Stimulated activated CD8-positive, alpha-beta memory T cell treated with anti-CD3 and anti-CD28 coated beads, Interleukin-7, amount 100 ng/mL, for 48 hours (primary cell): ENCODE measurements around the gene TMEM161A.
"Not testable (repeated sequence)": the region's sequence is repeated elsewhere in the genome, so short reads cannot be mapped to it uniquely, and the experiment has no call there.

Source experiments
- DNase-seq, 2 donors: peaks; one replicate each; pipeline ENCODE4 v3.0.0-alpha.2; 2020; ENCODE audit warnings: low read depth in 1 of 2; ENCODE audit errors: extremely low read depth in 1 of 2

The TMEM161A gene

DNA sequence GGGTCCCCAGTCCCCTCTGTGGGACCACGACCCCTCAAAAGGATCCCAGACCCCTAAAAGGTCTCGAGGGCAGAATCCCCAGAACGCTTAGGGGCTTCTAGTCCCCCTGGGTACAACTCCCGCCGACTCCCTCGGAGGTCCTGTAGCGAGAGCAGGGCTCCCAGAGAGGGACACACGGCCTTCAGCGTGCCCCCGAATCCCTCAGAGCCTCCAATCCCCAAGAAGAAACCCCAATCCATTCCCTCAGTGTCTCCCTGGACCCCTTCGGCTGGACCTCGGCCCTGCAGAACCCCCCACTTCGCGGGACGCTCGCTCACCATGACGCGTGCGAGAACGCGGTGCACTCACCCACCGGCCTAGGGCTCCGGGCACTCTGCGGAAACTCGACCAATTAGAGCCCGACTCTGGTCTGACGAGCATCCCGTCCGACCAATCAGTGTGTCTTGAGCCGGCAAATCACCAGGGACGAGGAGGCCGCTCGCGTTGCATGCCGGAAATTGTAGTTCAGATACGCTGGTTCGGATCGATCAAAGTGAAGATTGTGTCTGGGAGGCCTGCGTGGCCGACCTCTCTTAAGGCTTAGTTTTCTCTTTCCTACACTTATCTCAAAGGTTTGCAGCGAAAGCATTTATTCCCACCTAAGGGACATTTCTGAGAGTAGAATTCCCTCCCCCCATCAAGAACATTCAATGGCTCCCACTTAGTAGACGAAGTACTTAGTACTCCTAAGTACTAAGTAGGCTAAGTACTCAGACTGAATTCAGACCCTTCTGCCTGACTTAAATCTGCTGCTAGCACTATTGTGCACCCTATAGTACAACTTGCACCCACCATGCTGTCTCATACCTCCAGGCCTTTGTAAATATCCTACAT lies at the start of gene TMEM161A:
TMEM161A (minus strand) TSS at position 370 of the 873 bp plus-strand sequence; CDS start at position 320, 50 bp downstream.
- peak; percentile 93 to 96 for DNase-seq

DNA sequence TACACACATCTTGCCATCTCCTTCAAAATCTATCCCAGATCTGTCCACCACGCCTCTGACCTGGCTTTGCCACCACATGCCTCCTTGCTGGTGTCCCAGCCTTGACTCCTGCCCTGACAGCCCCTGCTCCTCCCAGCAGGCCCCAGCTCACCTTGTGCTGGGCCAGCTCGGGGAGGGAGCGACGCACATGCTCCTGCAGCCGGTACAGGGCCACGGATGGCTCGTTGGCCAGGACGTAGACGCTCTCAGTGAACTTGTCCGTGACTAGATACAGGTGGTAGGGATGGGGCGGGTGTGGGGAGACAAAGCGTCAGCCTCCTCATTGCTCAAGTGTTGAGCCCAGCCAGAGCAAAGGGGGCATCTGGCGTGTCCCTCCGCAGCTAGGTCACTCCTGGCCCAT lies 48.5 kb upstream of the TMEM161A start:
- DNase-seq, result no peak

GRCh38 chr19:19185853-19186740 lies 47.8 kb upstream of the TMEM161A start:
- DNase-seq, result peak in 1 of 2 donors; percentile 46

- no peak for DNase-seq
Observed at GRCh38 chr19:19181488-19181998, 43.3 kb upstream of the TMEM161A start.

DNA sequence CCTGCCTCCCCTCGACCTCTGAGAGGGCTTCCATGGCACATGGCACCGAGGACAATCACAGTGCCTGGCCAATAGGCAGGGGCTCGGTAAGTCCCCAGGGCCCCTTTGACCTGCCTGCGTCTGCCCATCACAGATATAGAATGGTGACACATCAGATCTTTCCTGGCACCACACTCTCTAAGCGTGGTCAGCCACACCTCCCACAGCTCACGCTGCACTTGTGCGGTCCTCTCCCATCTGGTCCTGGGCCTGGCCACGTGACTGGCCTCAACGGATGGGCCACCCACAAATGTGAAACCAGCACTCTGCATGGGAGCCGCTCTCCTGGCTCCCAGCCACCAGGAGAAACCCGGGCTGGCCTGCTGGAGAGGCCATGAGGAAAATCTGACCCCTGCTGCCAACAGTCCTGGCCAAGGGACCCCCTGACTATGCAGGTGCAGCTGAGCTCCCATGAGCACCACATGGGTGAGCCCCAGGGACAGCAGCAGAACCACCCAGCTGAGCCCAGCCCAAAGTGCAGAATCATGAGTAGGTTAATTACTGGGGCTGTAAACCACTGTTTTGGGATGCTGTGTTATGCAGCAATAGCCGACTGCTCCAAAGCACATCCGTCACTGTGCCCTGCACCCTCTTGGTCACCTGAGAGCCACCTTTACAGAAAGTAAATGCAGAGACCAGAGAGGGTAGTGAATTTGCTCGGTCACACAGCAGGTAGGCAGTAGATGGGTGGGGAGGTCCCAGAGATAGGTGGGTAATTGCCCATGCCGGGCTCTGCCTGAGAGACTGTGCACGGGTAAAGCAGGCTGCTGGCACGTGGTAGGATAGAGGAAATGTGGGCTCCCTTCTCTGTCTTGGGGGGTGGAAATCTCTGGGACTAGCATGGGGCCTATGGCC lies 41.5 kb upstream of the TMEM161A start:
- no peak for DNase-seq

GRCh38 chr19:19176950-19177349 lies 38.7 kb upstream of the TMEM161A start:
- DNase-seq, result no peak

GRCh38 chr19:19173243-19173642 lies 35.0 kb upstream of the TMEM161A start:
- DNase-seq, result not testable (repeated sequence)

DNA sequence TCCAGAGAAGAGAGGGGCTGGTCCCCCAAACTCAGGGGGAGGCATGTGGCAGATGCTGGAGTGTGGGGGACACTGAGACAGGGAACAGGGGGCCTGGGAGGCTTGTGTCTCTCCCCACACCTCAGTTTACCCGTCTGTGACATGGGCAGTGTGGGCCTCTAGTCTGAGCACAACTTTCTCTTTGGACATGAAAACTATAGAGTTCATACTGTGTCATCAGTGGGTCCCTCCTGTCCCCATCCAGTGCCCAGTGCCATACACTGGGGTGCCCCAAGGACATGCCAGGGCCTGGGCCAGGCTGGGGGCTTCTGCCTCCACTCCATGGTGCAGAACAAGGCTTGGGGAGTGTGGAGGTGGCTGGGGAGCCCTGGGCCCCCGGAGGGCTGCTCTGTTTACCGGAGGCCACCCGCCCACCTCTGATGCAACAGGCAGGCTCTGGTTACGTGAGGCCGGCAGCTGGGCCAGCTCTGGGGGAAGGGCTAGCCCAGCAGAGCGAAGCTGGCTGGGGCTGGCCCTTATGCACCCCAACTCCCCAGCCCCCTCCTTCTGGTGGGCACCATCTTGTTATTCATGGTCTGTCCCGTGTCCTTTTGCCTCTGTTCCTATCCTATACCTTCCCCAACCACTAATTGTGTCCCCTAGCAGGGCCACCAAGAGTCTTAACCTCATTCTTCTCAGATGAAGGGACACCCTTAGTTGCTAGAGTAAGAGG lies 33.7 kb upstream of the TMEM161A start:
- no peak for DNase-seq

GRCh38 chr19:19170873-19171672 lies 32.8 kb upstream of the TMEM161A start:
- DNase-seq, result no peak

DNA sequence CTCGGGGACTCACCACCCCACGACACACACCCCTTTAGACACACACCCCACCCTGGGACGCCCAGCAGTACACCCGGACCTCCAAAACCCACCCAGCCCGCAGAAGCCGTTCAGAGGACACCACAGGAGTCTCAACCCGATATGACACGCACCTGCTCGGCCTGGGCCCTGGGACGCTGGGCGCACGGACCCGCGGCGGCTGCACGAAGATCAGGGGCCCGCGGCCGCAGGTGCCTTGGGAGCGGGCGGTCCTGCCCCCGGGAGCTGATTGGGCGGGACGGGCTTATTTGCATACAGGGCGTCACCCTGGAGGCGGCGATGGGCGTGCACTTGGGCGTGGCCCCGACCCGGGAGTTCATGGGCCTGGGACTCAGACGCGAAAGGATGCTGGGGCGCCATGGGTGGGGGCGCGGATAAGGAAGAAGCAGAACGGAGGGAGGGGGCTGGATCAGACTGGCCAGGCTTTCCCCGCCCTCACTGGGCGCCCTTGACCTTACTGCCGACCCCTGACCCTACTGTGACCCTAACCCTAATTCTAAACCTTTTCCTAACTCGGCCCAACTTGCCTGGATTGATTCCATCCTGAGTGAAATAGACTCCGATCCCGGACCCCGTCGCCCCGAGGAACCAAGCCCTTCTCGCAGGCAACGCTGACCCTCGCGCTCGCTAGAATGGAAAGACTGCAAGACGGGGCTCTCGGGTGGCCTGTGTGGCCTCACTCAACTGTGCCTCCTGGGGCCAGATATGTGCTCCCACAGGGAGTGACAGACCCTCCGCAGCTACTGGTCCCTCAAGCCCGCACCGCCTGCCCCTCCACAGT lies 32.0 kb upstream of the TMEM161A start, which contains the start of gene MEF2B:
MEF2B (minus strand) TSS at position 211 of the 820 bp plus-strand sequence. CDS start 19,528 bp downstream, outside the sequence.
- DNase-seq, result peak; percentile 63 to 75

- no peak for DNase-seq
Observed at GRCh38 chr19:19169236-19170052, 31.2 kb upstream of the TMEM161A start.

DNA sequence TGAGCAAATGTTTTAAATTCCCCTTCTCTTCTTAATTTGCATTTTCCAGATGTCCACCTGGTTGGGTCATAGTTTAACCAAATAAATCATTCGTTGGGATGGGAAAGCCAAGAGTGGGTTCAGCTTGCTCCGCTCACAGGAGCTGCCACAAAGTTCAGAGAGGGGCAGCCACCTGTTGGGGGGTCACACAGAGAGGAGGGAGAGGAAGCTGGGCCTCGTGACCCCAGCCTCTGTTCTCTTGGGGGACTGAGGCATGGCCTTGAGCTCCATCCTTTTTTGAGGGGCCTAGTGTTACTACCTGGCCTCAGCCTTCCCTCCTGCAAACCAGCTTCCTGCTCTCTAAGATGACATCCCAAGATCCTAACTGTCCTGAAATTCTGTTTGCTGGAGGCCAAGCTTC lies 29.3 kb upstream of the TMEM161A start:
- DNase-seq, result no peak

DNA sequence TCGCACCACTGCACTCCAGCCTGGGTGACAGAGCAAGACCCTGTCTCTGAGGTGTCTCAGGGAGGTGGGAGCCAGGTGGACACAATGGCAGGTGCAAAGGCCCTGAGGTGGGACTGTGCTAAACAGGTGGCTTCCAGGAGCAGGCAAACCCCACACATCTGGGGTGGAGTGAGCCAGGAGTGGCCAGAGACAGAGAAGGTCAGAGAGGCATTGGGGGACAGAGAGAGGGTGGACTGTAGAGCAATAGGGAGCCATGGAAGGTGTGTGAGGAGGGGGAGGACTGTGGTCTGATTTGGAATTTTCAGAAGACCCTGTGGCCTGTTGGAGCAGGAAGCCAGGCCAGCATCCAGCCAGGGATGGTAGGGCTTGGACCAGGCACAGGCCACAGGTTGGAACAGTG lies 27.1 kb upstream of the TMEM161A start:
- DNase-seq, result no peak

DNA sequence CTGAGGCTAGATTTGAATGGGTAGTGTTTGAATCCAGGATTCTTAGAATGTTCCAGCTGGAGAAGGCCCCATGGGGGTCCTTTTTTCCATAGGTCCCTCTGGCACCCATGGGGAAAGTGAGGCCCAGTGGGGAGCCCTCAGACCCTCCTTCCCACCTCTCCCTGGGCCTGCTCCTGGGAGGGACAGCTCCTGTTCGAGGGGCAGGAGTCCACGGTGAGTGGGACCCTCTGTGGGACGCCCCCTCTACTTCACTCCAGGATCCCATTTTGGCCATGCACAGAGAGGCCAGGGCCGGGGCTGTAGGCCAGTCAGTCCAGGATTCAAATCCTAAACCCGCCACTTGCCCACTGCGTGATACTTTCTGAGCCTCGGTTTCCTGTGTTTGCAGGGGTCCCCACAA lies 24.2 kb upstream of the TMEM161A start:
- no peak for DNase-seq

- no peak for DNase-seq
Observed at GRCh38 chr19:19160461-19161035, 22.3 kb upstream of the TMEM161A start.

GRCh38 chr19:19159534-19159933 lies 21.3 kb upstream of the TMEM161A start:
- DNase-seq, result no peak

DNA sequence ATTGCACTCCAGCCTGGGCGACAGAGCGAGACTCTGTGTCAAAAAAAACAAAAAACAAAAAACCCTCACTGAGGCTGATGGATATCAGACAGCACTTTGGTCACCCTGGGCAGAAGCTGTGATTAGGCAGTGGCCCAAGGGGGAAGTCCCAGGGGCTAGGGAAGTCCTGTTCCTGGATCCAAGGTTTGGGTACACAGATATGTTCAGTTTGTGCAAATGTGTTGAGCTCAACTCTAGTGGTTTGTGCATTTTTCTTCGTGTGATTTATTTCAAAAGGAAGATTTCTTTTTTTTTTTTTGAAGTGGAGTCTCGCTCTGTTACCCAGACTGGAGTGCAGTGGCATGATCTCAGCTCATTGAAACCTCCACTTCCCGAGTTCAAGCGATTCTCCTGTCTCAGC lies 19.5 kb upstream of the TMEM161A start:
- DNase-seq, result no peak
